Ovary (tissue), 3 donors: ENCODE measurements around the gene FAM193A.

Experiments used
- EP300 ChIP-seq: sonication (generic); formaldehyde crosslinking; IDR thresholded peaks from one replicate; pipeline ENCODE4 v1.6.1; 2017; ENCODE audit warnings: antibody characterized with exemption
- POLR2A ChIP-seq: fragments of 450-650 bp; IDR thresholded peaks from one replicate; pipeline ENCODE4 v1.6.1; 2017; ENCODE audit warnings: antibody characterized with exemption, mild to moderate bottlenecking, moderate library complexity
- TF ChIP-seq, protein P1 (sequence below), 3 donors: fragments of 450-650 bp in 2 of 3; fragments of 200-600 bp in 1 of 3; IDR thresholded peaks; one replicate each; pipeline versions ENCODE4 v1.5.1 to v1.8.0; 2016 to 2022; ENCODE audit warnings: antibody characterized with exemption in 3 of 3, mild to moderate bottlenecking in 1 of 3
- donor health status: DM: no; HTN: no; CAD: no.

DNA sequence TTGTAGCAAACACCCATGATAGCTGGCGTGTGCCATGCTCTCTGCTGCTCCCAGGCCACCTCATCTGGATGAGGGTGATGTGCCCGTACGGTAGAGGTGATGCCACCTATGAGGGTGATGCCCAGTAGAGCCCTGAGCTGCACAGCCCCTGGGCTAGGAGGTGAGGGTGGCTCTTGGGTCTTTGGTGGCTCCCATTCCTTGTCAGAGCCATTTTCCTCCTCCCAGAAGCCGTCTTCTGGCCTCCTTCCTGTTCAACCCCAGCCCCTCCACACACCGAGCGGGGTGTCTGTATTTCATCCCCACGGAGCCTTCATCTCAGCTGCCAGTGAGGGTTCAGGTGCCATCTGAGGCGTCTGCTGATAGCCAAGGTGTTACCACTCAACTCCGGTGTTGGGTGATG, 231.7 kb downstream of the FAM193A start:
- TF ChIP-seq, protein P1, sequence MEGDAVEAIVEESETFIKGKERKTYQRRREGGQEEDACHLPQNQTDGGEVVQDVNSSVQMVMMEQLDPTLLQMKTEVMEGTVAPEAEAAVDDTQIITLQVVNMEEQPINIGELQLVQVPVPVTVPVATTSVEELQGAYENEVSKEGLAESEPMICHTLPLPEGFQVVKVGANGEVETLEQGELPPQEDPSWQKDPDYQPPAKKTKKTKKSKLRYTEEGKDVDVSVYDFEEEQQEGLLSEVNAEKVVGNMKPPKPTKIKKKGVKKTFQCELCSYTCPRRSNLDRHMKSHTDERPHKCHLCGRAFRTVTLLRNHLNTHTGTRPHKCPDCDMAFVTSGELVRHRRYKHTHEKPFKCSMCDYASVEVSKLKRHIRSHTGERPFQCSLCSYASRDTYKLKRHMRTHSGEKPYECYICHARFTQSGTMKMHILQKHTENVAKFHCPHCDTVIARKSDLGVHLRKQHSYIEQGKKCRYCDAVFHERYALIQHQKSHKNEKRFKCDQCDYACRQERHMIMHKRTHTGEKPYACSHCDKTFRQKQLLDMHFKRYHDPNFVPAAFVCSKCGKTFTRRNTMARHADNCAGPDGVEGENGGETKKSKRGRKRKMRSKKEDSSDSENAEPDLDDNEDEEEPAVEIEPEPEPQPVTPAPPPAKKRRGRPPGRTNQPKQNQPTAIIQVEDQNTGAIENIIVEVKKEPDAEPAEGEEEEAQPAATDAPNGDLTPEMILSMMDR (IDR thresholded peaks at IDR 0.05), result no peak
- TF ChIP-seq POLR2A, result no peak
- TF ChIP-seq EP300, result no peak
